ENCODE measurements around the gene MTHFSD.

GRCh38 chr16:86572041-86572521 is 17.0 kb upstream of the MTHFSD start:
- TF ChIP-seq CTCF (IDR thresholded peaks at IDR 0.05; ENCODE audit: low read length) = no peak
- no peak for TF ChIP-seq EZH2phosphoT487 (IDR thresholded peaks at IDR 0.05; ENCODE audit: low read length)

Measured in MM.1S (cell line).